GM19455 (cell line): ENCODE data around the gene PROCA1.
"Not testable (repeated sequence)": the region's sequence is repeated elsewhere in the genome, so short reads cannot be mapped to it uniquely, and the experiment has no call there.

Experiments used
- ATAC-seq: cut with Tn5 transposase; IDR thresholded peaks from one replicate; pipeline ENCODE4 v1.9.1; 2021; ENCODE audit not compliant: unreplicated experiment

The PROCA1 gene

DNA sequence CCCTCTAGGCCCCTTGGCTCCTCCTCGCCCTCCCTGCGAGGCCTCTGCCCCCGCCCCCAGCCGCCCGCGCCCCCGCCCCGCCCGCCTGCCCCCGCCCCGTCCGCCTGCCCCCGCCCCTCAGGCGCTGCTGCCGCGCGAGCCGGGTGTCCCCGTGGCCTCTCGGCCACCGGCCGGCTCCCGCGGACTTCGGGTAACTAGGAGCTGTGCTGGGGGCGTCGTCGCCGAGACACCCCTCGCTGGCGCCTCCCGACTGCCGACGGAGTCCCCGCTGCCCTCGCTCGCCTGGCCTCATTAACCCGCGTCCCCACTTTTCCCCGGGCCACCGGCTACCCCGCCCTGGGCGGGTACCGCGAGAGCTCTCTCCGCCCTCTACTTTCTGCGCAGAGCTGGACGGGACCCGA is 14.5 kb upstream of the PROCA1 start, which contains the start of gene TLCD1:
TLCD1 (minus strand) TSS at position 8 of the 401 bp plus-strand sequence. CDS start 136 bp downstream, outside the sequence.
- ATAC-seq, result peak; percentile 11

GRCh38 chr17:28725660-28726225 is 14.1 kb upstream of the PROCA1 start:
- peak; percentile 10 for ATAC-seq

GRCh38 chr17:28725166-28725659 is 13.5 kb upstream of the PROCA1 start:
- ATAC-seq, result no peak

DNA sequence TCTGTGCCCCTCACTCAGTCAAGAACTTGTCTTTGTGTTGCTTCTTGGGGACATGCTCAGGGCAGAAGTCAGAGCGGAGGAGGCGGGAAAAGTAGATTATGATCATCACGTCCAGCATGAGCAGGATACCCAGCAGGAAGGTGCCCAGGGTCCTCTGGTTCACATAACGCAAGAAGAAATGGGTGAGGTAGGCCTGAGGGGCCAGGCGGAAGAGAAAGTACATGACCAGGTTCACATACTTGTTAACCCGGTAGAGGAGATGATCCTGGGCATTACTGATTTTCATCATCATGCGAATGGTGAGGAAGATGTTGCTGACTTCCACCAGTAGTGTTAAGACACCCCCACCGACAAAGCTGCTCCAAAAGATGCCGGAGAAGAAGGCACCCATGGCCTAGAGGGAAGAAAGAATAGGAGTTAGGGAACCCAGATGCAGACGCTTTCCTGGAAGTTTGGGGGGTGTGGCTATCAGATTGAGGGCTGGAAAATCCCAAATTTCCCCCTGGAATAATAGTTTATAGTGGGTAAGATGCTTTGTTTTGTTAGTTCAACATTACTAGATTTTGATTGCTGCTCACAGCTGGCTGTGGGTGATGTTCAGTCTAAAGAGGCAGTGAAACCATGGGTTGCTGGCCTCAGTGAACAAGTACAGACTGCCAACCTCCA is 12.9 kb upstream of the PROCA1 start:
- ATAC-seq, result no peak

DNA sequence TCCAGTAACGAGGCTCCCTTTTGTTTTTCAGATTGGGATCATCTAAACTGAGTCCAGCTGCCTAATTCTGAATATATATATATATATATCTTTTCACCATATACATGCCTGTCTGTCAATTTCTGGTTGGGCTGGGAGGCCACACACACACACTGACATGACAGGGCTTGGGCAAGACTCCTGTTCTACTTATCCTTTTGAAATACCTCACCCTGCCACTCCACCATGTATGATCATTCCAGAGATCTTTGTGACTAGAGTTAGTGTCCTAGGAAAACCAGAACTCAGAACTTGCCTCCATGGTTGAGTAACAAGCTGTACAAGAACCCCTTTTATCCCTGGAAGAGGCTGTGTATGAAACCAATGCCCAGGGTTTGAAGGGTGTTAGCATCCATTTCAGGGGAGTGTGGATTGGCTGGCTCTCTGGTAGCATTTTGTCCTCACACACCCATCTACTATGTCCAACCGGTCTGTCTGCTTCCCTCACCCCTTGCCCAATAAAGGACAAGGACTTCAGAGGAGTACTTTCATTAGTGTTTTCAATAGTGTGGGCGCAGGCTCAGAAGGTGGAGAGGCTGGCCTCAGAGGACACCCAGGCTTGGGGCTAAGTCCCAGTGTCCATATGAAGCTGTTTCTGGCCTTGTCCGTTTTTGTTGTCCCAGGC is 12.3 kb upstream of the PROCA1 start:
- not testable (repeated sequence) for ATAC-seq

DNA sequence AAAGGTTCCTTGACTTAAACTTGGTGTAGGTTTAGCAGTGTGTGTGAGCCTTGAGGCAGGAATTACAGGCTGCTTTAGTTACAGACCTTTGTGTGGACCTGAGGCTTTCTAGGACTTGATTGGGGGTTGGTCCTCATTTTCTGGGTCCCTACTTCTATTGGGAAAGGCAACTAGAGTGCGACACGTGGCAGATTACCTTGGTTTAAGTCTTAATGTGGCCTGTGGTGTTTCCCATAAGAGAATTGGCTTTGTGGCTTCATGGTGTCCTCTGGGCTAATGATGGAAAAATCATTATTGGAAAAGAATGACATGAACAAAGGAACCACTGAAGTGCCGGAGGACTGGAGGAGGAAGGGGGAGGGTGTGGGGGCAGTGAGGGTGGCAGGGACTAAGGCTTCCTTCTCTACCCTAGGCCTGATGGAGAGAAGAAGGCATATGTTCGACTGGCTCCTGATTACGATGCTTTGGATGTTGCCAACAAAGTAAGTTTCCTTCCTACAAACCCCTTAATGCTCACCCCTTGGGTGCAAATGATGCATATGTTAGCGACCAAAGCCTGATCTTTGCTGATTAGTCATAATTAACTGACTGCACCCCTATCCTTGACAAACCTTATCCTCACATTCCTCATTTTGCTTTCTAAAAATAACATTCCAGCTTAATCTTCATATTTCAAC is 11.6 kb upstream of the PROCA1 start:
- ATAC-seq, result no peak

DNA sequence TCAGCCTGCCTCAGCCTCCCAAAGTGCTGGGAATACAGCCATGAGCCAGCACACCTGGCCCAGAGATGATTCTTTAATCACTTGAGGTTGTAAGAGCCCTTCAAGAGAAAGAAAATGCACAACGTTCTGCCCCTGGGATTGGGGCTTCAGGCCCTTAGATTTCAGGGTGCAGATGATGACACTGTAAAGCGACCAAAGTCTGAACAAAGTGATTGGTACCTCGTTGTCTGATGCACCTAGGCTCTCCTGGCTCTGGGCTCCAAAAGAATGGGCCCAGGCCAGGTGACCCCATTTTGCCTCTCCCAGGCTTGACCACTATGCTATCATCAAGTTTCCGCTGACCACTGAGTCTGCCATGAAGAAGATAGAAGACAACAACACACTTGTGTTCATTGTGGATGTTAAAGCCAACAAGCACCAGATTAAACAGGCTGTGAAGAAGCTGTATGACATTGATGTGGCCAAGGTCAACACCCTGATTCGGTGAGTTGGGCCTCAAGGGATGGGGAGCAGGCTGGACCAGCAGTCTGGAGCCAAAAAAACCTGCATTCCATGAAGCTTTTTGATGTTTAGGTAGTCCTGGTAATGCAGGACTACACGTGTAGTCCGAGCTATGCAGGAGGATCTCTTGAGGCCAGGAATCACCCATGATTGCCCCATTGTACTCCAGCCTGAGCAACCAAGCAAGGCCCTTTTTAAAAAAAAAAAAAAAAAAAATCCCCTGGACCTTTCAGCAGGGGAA is 10.9 kb upstream of the PROCA1 start:
- ATAC-seq, result no peak

DNA sequence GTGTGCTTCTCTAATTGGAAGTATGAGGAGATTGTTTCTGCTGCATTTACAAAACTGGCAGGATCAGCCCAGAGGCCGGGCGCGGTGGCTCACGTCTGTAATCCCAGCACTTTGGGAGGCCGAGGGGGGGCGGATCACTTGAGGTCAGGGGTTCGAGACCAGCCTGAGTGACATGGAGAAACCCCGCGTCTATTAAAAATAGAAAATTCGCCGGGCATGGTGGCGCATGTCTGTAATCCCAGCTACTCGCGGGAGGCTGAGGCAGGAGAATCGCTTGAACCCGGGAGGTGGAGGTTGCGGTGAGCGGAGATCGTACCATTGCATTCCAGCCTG is 9.3 kb upstream of the PROCA1 start:
- not testable (repeated sequence) for ATAC-seq

DNA sequence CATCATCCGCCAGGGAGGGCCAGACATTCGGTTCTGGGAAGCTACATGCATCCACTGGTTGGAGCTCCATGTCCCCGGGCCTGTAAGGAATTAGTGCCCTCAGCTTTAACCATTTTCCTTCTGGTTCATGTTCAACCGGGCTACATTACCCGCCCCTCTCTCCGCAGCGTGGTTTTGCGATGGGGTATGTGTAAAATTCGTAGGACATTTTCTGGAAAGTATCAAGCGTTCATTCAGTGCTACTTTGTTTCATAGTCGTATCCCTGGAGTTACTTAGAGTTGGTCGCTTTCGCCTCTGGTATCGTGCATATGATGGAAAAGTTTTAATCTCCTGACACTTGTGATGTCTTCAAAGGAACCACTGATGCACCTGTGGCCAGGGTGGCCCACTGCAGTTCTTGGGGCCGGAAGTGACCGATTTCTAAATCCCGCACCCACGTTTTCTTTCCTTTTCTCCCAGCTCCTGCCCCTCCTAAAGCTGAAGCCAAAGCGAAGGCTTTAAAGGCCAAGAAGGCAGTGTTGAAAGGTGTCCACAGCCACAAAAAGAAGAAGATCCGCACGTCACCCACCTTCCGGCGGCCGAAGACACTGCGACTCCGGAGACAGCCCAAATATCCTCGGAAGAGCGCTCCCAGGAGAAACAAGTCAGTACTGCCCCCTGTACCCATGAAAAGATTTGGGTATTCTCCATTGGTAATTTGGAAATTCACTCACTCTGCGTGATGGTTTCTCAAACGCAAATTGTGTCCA is 8.7 kb upstream of the PROCA1 start:
- ATAC-seq, result no peak

GRCh38 chr17:28719021-28719433 is 7.3 kb upstream of the PROCA1 start:
- ATAC-seq, result peak; percentile 1

- no peak for ATAC-seq
Measured at GRCh38 chr17:28718333-28719020, 6.8 kb upstream of the PROCA1 start.

DNA sequence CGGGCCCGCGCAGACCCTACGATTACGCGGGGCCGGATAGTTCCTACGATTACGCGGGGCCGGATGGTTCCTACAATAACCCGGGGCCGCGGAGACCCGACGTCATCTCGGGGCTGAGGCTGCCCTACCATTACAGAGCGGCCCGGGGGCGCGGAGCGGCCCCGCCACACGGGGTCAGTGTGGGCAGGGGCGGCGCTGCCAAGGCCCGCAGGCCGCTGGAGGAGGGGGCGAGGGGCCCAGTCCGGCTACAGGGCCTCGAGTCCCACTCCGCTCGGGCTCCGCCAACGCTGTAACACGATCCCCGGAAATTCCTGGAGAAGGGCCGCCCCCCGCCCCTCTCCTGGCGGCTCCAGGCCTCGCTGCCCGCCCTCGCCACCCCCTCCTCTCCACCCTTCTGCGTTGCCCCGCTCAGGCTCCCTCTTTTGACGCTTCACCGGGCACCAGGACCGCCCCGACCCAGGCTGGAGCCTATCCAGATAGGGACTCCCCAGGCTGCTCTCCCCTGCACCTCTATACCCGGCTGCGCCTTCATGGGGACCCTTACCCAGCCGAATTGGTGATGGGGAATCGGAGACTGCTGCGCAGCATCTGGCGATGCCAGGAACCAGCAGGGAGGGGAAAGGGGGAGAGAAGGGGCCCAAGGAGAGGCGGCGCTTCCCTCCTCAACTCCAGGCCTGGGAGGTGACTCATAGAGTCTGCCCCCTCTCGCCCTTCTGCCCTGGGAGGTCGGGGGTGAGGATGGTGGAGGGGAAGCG is 6.1 kb upstream of the PROCA1 start, which contains the start of gene RAB34:
RAB34 (minus strand) TSS at position 291 of the 755 bp plus-strand sequence. CDS start 602 bp downstream, outside the sequence.
- no peak for ATAC-seq

DNA sequence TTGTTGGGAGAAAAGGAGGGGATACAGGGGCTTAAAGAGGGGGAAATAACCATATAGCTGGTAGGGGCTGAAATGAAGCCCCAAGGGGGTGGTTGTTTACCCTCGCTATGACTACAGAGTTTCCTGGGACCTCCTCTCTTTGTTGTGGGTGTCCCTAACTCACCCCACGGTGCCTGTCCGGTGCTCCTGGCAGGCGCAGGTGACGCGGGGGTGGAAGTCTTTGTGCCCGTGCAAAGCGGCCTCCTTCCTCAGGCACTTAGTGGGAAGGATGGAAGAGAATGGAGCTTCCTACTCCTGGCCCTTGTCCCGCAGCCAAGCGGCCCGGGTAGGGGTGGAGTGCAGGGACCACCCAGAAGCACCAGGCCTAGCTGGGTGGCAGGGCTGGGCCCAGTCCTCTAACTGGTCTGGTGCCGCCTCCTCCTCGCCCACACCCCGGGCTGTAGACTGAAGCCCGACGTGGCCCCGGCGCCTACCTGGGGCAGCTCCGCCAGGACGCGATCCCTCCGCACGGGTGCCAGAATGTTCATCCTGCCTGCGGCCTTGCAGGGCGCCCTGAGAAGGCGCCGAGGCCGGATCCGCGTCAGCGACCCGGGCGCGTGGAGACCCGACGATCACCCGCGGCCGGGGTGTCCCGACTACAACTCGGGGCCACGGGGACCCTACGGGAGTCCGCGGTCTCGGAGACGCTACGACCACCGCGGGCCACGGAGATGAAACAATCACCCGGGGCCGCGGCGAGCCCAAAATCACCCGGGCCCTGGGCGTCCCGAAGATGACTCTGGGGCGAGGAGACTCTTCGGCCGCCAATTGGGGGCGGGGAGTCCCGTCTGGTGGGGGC is 5.3 kb upstream of the PROCA1 start:
- no peak for ATAC-seq

GRCh38 chr17:28715217-28715616 is 3.5 kb upstream of the PROCA1 start:
- no peak for ATAC-seq

DNA sequence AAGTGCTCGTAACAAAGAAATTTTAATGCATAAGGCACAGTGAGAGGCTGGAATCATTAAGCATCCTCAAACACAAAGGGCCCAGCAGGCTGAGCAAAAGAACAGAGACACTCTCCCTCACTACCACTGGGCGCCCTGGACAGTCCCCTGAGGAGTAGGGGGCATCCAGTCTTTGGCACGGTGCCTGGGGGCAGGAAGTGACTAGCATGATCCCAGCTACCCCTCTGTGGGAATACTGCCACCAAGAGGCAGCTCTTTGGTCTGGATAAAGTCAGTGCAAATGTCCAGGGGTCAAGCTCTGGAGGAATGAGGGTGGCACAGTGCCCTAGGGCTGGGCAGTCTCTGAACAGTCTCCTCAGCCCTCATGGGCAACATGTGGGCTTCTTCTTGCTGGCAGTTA is 2.6 kb upstream of the PROCA1 start:
- no peak for ATAC-seq

GRCh38 chr17:28712705-28713415 is 1.2 kb upstream of the PROCA1 start:
- no peak for ATAC-seq

DNA sequence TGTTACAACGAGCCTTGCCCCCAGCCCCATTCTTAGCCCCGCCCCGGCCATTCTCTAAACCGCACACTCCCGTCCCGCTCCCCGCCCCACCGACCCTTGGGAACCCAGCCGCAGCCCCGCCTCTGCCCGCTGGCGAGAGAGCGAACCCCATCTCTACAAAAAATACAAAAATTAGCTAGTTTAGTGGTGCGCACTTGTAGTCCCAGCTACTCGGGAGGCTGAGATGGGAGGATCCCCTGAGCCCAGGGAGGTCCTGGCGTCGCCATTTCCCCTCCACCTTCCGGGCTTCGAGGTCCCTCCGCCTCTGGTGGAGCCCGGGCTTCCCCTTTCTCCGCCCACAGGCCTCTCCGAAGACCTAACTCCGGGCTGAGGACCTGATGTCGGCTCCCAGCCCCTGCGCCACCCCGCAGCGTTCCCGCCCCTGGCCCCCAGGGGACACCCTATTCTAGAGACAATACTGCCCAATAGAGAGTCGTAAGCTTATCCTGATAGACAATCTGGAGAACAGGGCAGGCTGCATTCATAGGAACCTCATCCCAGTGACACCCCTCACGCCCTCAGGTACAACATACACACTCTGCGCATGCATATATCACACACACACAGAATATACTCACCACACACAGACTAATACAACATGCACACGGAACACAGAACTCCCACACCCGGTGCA is 480 bp upstream of the PROCA1 start:
- ATAC-seq, result no peak
